Measurements from ENCODE around the gene LENG1.

DNA sequence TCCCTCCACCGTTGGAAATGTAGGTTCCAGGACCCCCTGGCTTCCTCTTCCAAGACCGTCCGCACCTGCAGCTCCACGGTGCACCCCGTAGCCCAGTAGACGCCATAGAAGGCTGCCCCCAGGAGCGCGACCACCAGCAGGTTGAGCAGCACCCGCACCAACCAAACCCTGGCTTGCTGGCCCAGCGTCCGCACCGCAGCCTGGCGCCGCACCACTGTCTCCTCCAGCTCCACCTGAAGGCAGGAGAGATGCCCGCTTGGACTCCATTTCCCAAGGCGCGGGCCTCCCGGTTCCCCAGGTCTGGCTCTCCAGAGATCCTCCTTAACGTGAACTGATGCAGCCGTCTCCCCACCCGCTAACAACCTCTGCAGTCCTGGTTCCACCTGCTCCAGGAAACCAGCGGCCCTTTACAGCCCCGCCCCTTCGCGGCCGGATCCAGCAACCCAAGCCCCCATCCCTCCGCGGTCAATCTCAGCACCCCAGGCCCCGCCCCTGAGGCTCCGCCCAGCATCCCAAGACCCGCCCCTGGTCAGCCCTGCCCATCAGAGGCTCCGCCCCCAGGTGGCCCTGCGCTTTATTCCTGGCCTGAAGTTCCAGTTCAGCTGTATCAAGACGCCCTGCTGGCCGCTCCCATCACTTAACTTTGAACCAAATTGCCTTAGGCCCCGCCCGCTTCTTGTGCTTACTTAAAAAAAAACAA lies 5.0 kb upstream of the LENG1 start:
- TF ChIP-seq, protein P1, sequence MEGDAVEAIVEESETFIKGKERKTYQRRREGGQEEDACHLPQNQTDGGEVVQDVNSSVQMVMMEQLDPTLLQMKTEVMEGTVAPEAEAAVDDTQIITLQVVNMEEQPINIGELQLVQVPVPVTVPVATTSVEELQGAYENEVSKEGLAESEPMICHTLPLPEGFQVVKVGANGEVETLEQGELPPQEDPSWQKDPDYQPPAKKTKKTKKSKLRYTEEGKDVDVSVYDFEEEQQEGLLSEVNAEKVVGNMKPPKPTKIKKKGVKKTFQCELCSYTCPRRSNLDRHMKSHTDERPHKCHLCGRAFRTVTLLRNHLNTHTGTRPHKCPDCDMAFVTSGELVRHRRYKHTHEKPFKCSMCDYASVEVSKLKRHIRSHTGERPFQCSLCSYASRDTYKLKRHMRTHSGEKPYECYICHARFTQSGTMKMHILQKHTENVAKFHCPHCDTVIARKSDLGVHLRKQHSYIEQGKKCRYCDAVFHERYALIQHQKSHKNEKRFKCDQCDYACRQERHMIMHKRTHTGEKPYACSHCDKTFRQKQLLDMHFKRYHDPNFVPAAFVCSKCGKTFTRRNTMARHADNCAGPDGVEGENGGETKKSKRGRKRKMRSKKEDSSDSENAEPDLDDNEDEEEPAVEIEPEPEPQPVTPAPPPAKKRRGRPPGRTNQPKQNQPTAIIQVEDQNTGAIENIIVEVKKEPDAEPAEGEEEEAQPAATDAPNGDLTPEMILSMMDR (IDR thresholded peaks at IDR 0.05; ENCODE audit: poor library complexity): no peak
- TF ChIP-seq EZH2 (IDR thresholded peaks at IDR 0.05; ENCODE audit: borderline replicate concordance) (no peak), EZH2phosphoT487 (IDR thresholded peaks at IDR 0.05; ENCODE audit: low read depth, severe bottlenecking, unreplicated experiment) (no peak)

Data from hepatocyte (in vitro differentiated cells).